ENCODE results near the gene FGF12. TPM values are rescaled to one million over a fixed set of nuclear protein-coding genes. Genes with fewer than 3 reads are reported as not detected.
"Not testable (repeated sequence)": the region's sequence is repeated elsewhere in the genome, so short reads cannot be mapped to it uniquely, and the experiment has no call there.

FGF12 gene
- total RNA-seq, 3 donors from 2014 or later: 0.44 to 2.1 (median 0.66) TPM

GRCh38 chr3:192750201-192750600, 22.9 kb upstream of the FGF12 start:
- H3K4me1 ChIP-seq: no peaks in the 10 kb centered on the region
- H3K27ac ChIP-seq: no peak overlapping the region
- H3K4me3 ChIP-seq: no peak overlapping the region
- H3K27me3 ChIP-seq: no peaks in the 10 kb centered on the region
- no peak for DNase-seq (ENCODE audit: low spot score in 2 of 2)
- TF ChIP-seq POLR2AphosphoS5 (IDR thresholded peaks at IDR 0.05) (no peak), POLR2A (IDR thresholded peaks at IDR 0.05) (no peak), CTCF (IDR thresholded peaks at IDR 0.05) (no peak)
- intact Hi-C loops (cut with DNase I; ENCODE audit: low total_unique reads): no loop called here
- no peaks in the 10 kb centered on the region for H3K9me3 ChIP-seq
- no peaks in the 10 kb centered on the region for H3K36me3 ChIP-seq

GRCh38 chr3:192747746-192748145, 20.4 kb upstream of the FGF12 start:
- no peaks in the 10 kb centered on the region for H3K36me3 ChIP-seq
- no peaks in the 10 kb centered on the region for H3K4me1 ChIP-seq
- DNase-seq (ENCODE audit: low spot score in 2 of 2): no peak
- H3K27me3 ChIP-seq: no peaks in the 10 kb centered on the region
- H3K27ac ChIP-seq: no peak overlapping the region
- intact Hi-C loops (cut with DNase I; ENCODE audit: low total_unique reads): no loop called here
- TF ChIP-seq CTCF (IDR thresholded peaks at IDR 0.05) (no peak), POLR2AphosphoS5 (IDR thresholded peaks at IDR 0.05) (no peak), POLR2A (IDR thresholded peaks at IDR 0.05) (no peak)
- no peak overlapping the region for H3K4me3 ChIP-seq
- H3K9me3 ChIP-seq: no peaks in the 10 kb centered on the region

- intact Hi-C loops (cut with DNase I; ENCODE audit: low total_unique reads): no loop called here
- H3K27ac ChIP-seq: no peak overlapping the region
Observed at GRCh38 chr3:192747145-192747544, 19.8 kb upstream of the FGF12 start.

GRCh38 chr3:192745150-192745549, 17.8 kb upstream of the FGF12 start:
- H3K27me3 ChIP-seq: no peaks in the 10 kb centered on the region
- H3K4me3 ChIP-seq: no peak overlapping the region
- no peak overlapping the region for H3K27ac ChIP-seq
- no peaks in the 10 kb centered on the region for H3K4me1 ChIP-seq
- no peak for DNase-seq (ENCODE audit: low spot score in 2 of 2)
- no peaks in the 10 kb centered on the region for H3K9me3 ChIP-seq
- intact Hi-C loops (cut with DNase I; ENCODE audit: low total_unique reads): no loop called here
- no peak for TF ChIP-seq POLR2A (IDR thresholded peaks at IDR 0.05)
- no peak for TF ChIP-seq POLR2AphosphoS5 (IDR thresholded peaks at IDR 0.05)
- TF ChIP-seq CTCF (IDR thresholded peaks at IDR 0.05): no peak
- no peaks in the 10 kb centered on the region for H3K36me3 ChIP-seq

More at GRCh38 chr3:192747145-192747544, 19.8 kb upstream of the FGF12 start:
- Histone ChIP-seq H3K9me3 (no peaks in the 10 kb centered on the region), H3K36me3 (no peaks in the 10 kb centered on the region), H3K4me3 (no peak overlapping the region), H3K4me1 (no peaks in the 10 kb centered on the region), H3K27me3 (no peaks in the 10 kb centered on the region)
- TF ChIP-seq POLR2A (IDR thresholded peaks at IDR 0.05) (no peak), POLR2AphosphoS5 (IDR thresholded peaks at IDR 0.05) (no peak), CTCF (IDR thresholded peaks at IDR 0.05) (no peak)
- DNase-seq (ENCODE audit: low spot score in 2 of 2): no peak

GRCh38 chr3:192744604-192745003, 17.3 kb upstream of the FGF12 start:
- H3K27me3 ChIP-seq; H3K4me1 ChIP-seq; H3K4me3 ChIP-seq; intact Hi-C loops (cut with DNase I; ENCODE audit: low total_unique reads); DNase-seq (ENCODE audit: low spot score in 2 of 2); H3K9me3 ChIP-seq; H3K36me3 ChIP-seq; H3K27ac ChIP-seq: not testable (repeated sequence)

- Histone ChIP-seq H3K27ac (no peak overlapping the region), H3K9me3 (no peaks in the 10 kb centered on the region), H3K4me3 (no peak overlapping the region), H3K27me3 (no peaks in the 10 kb centered on the region), H3K4me1 (no peaks in the 10 kb centered on the region), H3K36me3 (no peaks in the 10 kb centered on the region)
- intact Hi-C loops (cut with DNase I; ENCODE audit: low total_unique reads): no loop called here
- no peak for TF ChIP-seq POLR2AphosphoS5 (IDR thresholded peaks at IDR 0.05)
- TF ChIP-seq CTCF (IDR thresholded peaks at IDR 0.05): no peak
- no peak for TF ChIP-seq POLR2A (IDR thresholded peaks at IDR 0.05)
- no peak for DNase-seq (ENCODE audit: low spot score in 2 of 2)
Observed at GRCh38 chr3:192737506-192737905, 10.2 kb upstream of the FGF12 start.

Measured in breast epithelium (tissue), 4 donors.